ENCODE results near the gene PRELID3B.

PRELID3B gene

GRCh38 chr20:58995461-58996225 is 46.9 kb downstream of the PRELID3B start:
- Histone ChIP-seq H3K4me3 (ENCODE audit: low read length) (no peak overlapping the region), H3K27ac (ENCODE audit: low read depth, low read length) (no peak overlapping the region), H3F3A (ENCODE audit: control insufficient read depth, insufficient read depth) (peaks cover 43% of the 10 kb centered on the region), H3K9me2 (replicated peaks; ENCODE audit: control insufficient read depth, low read length) (no peaks in the 10 kb centered on the region), H3K4me1 (ENCODE audit: control insufficient read depth, low read length) (peaks cover 19% of the 10 kb centered on the region), H3K36me3 (ENCODE audit: control insufficient read depth, low read length) (peaks cover 90% of the 10 kb centered on the region), H3K79me2 (ENCODE audit: control insufficient read depth, low read length) (peaks cover 13% of the 10 kb centered on the region), H3K27me3 (ENCODE audit: control insufficient read depth, low read length) (no peaks in the 10 kb centered on the region), H3K9me3 (ENCODE audit: control insufficient read depth, insufficient read depth, low read length) (no peaks in the 10 kb centered on the region), H4K20me1 (ENCODE audit: control insufficient read depth, insufficient read depth, low read depth, low read length) (no peaks in the 10 kb centered on the region; the same call in 1 of the 2 replicates), H3K4me2 (ENCODE audit: low read length) (no peak overlapping the region)
- TF ChIP-seq CTCF (IDR thresholded peaks at IDR 0.05; ENCODE audit: low read depth, low read length, poor library complexity, severe bottlenecking) (no peak), EZH2phosphoT487 (IDR thresholded peaks at IDR 0.05; ENCODE audit: borderline replicate concordance, low read length) (no peak)

DNA sequence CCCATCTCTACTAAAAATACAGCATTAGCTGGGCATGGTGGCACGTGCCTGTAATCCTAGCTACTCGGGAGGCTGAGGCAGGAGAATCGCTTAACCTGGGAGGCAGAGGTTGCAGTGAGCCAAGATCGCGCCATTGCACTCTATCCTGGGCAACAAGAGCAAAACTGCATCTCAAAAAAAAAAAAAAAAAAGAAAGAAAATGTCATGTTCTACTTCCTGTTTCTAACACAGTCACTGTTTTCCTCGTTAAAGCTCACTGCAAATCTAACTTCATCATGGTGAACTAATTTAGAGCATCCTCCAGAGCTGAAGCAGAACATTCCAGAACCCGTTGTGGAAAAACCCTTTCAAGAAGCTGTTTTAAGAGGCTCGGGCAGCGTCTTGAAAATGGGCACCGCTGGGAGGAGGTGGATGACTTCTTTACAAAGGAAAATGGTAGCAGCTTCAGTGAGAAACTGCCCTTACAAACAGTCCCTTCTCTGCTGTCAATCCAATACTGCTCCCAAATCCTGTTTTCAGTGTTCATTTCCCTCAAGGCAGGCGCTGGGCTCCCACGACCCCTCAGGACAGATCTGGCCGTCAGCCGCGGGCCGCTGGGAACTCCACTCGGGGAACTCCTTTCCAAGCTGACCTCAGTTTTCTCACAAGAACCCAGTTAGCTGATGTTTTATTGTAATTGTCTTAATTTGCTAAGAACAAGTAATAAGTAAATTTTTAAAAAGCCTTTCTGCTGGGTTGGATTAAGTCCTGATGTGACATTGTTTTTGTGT is 48.0 kb downstream of the PRELID3B start:
- H3K4me3 ChIP-seq (ENCODE audit: low read length), result no peak overlapping the region
- H3K36me3 ChIP-seq (ENCODE audit: control insufficient read depth, low read length), result peaks cover 95% of the 10 kb centered on the region
- peaks cover 46% of the 10 kb centered on the region for H3F3A ChIP-seq (ENCODE audit: control insufficient read depth, insufficient read depth)
- H3K9me3 ChIP-seq (ENCODE audit: control insufficient read depth, insufficient read depth, low read length), result no peaks in the 10 kb centered on the region
- H3K27ac ChIP-seq (ENCODE audit: low read depth, low read length), result no peak overlapping the region
- H3K27me3 ChIP-seq (ENCODE audit: control insufficient read depth, low read length), result no peaks in the 10 kb centered on the region
- peaks cover 19% of the 10 kb centered on the region for H3K4me1 ChIP-seq (ENCODE audit: control insufficient read depth, low read length)
- H4K20me1 ChIP-seq (ENCODE audit: control insufficient read depth, insufficient read depth, low read depth, low read length), result no peaks in the 10 kb centered on the region; the same call in 1 of the 2 replicates
- H3K4me2 ChIP-seq (ENCODE audit: low read length), result no peak overlapping the region
- H3K79me2 ChIP-seq (ENCODE audit: control insufficient read depth, low read length), result peaks cover 11% of the 10 kb centered on the region
- no peaks in the 10 kb centered on the region for H3K9me2 ChIP-seq (replicated peaks; ENCODE audit: control insufficient read depth, low read length)
- TF ChIP-seq EZH2phosphoT487 (IDR thresholded peaks at IDR 0.05; ENCODE audit: borderline replicate concordance, low read length) (no peak), CTCF (IDR thresholded peaks at IDR 0.05; ENCODE audit: low read depth, low read length, poor library complexity, severe bottlenecking) (no peak)

- Histone ChIP-seq H3F3A (ENCODE audit: control insufficient read depth, insufficient read depth) (peaks cover 43% of the 10 kb centered on the region), H3K9me2 (replicated peaks; ENCODE audit: control insufficient read depth, low read length) (no peaks in the 10 kb centered on the region), H3K79me2 (ENCODE audit: control insufficient read depth, low read length) (peaks cover 11% of the 10 kb centered on the region), H3K36me3 (ENCODE audit: control insufficient read depth, low read length) (peaks cover 95% of the 10 kb centered on the region), H4K20me1 (ENCODE audit: control insufficient read depth, insufficient read depth, low read depth, low read length) (no peaks in the 10 kb centered on the region; the same call in 1 of the 2 replicates), H3K9me3 (ENCODE audit: control insufficient read depth, insufficient read depth, low read length) (no peaks in the 10 kb centered on the region), H3K4me3 (ENCODE audit: low read length) (no peak overlapping the region), H3K4me1 (ENCODE audit: control insufficient read depth, low read length) (peaks cover 19% of the 10 kb centered on the region), H3K4me2 (ENCODE audit: low read length) (no peak overlapping the region), H3K27me3 (ENCODE audit: control insufficient read depth, low read length) (no peaks in the 10 kb centered on the region), H3K27ac (ENCODE audit: low read depth, low read length) (no peak overlapping the region)
- no peak for TF ChIP-seq CTCF (IDR thresholded peaks at IDR 0.05; ENCODE audit: low read depth, low read length, poor library complexity, severe bottlenecking)
- no peak for TF ChIP-seq EZH2phosphoT487 (IDR thresholded peaks at IDR 0.05; ENCODE audit: borderline replicate concordance, low read length)
These were observed 49.0 kb downstream of the PRELID3B start for GRCh38 chr20:58993332-58994248.

All from DOHH2 (cell line).